PC-3 (cell line): ENCODE results near the gene RNF125. TPM values are rescaled to one million over a fixed set of nuclear protein-coding genes. Genes with fewer than 3 reads are reported as not detected.

Experiments used
- ATAC-seq: fragments of 200-7000 bp; cut with Tn5 transposase; 2 replicates; pipeline ENCODE4 v1.9.1; 2020; ENCODE audit warnings: mild to moderate bottlenecking, moderate library complexity
- BruUV-seq: library from RNA; stranded (reverse); fragments of 400-500 nt; replicated peaks from 2 replicates; lab custom pipeline; 2021; lab: Mats Ljungman, UMichigan
- CTCF ChIA-PET: fragments of 300-600 bp; sonication (Branson Sonifier 250); formaldehyde crosslinking; loops from one replicate; lab custom pipeline; 2022; ENCODE audit warnings: antibody characterized with exemption; lab: Charles Lee
- POLR2A ChIA-PET: fragments of 300-600 bp; sonication (Branson Sonifier 250); formaldehyde crosslinking; loops from one replicate; lab custom pipeline; 2022; ENCODE audit warnings: antibody characterized with exemption; ENCODE audit not compliant: unreplicated experiment; lab: Charles Lee
- DNase-seq: peaks from one replicate; pipeline ENCODE4 v3.0.0-alpha.2; 2015
- H2AFZ ChIP-seq: fragments of 300-600 bp; sonication (generic); 2 replicates; pipeline ENCODE4 v1.6.0; 2016; ENCODE audit warnings: antibody characterized with exemption, low read length
- H3F3A ChIP-seq: fragments of 300-600 bp; sonication (generic); one replicate; pipeline ENCODE4 v1.6.0; 2017; ENCODE audit warnings: antibody characterized with exemption, low read length, control low read depth, mild to moderate bottlenecking; ENCODE audit not compliant: unreplicated experiment
- H3K27ac ChIP-seq: fragments of 300-600 bp; sonication (generic); 2 replicates; pipeline ENCODE4 v1.5.1; 2016; ENCODE audit warnings: mild to moderate bottlenecking, low read length
- H3K27me3 ChIP-seq: fragments of 300-600 bp; sonication (generic); 2 replicates; pipeline ENCODE4 v1.6.1; 2016; ENCODE audit warnings: low read length, mixed read lengths
- H3K36me3 ChIP-seq: fragments of 300-600 bp; sonication (generic); 2 replicates; pipeline ENCODE4 v1.6.1; 2016; ENCODE audit warnings: low read depth, mixed run types, low read length, mixed read lengths
- H3K4me1 ChIP-seq: fragments of 300-600 bp; sonication (generic); 2 replicates; pipeline ENCODE4 v1.5.1; 2016; ENCODE audit warnings: low read length; ENCODE audit not compliant: insufficient read depth
- H3K4me2 ChIP-seq: fragments of 300-600 bp; sonication (generic); 2 replicates; pipeline ENCODE4 v1.6.0; 2016; ENCODE audit warnings: low read length
- H3K4me3 ChIP-seq: fragments of 300-600 bp; sonication (generic); 2 replicates; pipeline ENCODE4 v1.5.1; 2016; ENCODE audit warnings: mild to moderate bottlenecking, low read length, mixed read lengths
- H3K79me2 ChIP-seq: fragments of 300-600 bp; sonication (generic); 2 replicates; pipeline ENCODE4 v1.6.1; 2017; ENCODE audit warnings: low read length, mixed read lengths
- H3K9ac ChIP-seq: fragments of 300-600 bp; sonication (generic); 2 replicates; pipeline ENCODE4 v1.6.0; 2016; ENCODE audit warnings: mild to moderate bottlenecking, low read length
- H3K9me2 ChIP-seq: fragments of 300-600 bp; sonication (generic); replicated peaks from 2 replicates; pipeline ENCODE4 v1.6.1; 2016; ENCODE audit warnings: mixed run types, low read length, mixed read lengths
- H3K9me3 ChIP-seq: fragments of 300-600 bp; sonication (generic); 2 replicates; pipeline ENCODE4 v1.6.1; 2016; ENCODE audit warnings: low read length, mixed read lengths
- H4K20me1 ChIP-seq: fragments of 300-600 bp; sonication (generic); 2 replicates; pipeline ENCODE4 v1.6.1; 2016; ENCODE audit warnings: low read length, mixed read lengths
- CTCF ChIP-seq: fragments of 300-600 bp; sonication (generic); conservative IDR thresholded peaks from 2 replicates; pipeline ENCODE4 v1.5.1; 2017; ENCODE audit warnings: antibody characterized with exemption, low read depth, mild to moderate bottlenecking, low read length
- EZH2 ChIP-seq: fragments of 300-600 bp; sonication (generic); IDR thresholded peaks from one replicate; pipeline ENCODE4 v1.6.1; 2017; ENCODE audit warnings: antibody characterized with exemption, mild to moderate bottlenecking, low read length; ENCODE audit not compliant: unreplicated experiment
- EZH2phosphoT487 ChIP-seq: fragments of 300-600 bp; sonication (generic); IDR thresholded peaks from 2 replicates; pipeline ENCODE4 v1.6.1; 2018; ENCODE audit warnings: mild to moderate bottlenecking, antibody characterized with exemption, low read length, borderline replicate concordance
- intact Hi-C: fragments of 100-400 bp; cut with micrococcal nuclease; formaldehyde crosslinking; loops from 2 replicates; pipeline ENCODE4 v1.9.0; 2023
- total RNA-seq: library from RNA; depleted of rRNA; stranded (reverse); fragments of >200 nt; gene quantifications from 2 replicates; pipeline ENCODE4 v1.2.3, GENCODE V29; 2014

The RNF125 gene
- total RNA-seq, 1 experiment from 2014 or later = 1.1 TPM

GRCh38 chr18:32078845-32079244 lies 60.2 kb downstream of the RNF125 start:
- intact Hi-C loops = no loop called here

GRCh38 chr18:32081881-32082280 lies 63.3 kb downstream of the RNF125 start:
- no TSS peak for BruUV-seq
- DNase-seq (no peak), ATAC-seq (no peak)
- Histone ChIP-seq H3K9ac (no peak overlapping the region), H3K79me2 (no peaks in the 10 kb centered on the region), H3F3A (no peaks in the 10 kb centered on the region), H2AFZ (no peak overlapping the region), H3K9me2 (no peaks in the 10 kb centered on the region), H3K27ac (no peak overlapping the region), H3K36me3 (no peaks in the 10 kb centered on the region), H3K4me2 (no peak overlapping the region), H4K20me1 (no peaks in the 10 kb centered on the region), H3K4me1 (peaks cover 7% of the 10 kb centered on the region), H3K27me3 (no peaks in the 10 kb centered on the region), H3K4me3 (no peak overlapping the region), H3K9me3 (no peaks in the 10 kb centered on the region)
- ChIA-PET POLR2A (no interaction called here), CTCF (no interaction called here)
- intact Hi-C loops = no loop called here
- no peak for TF ChIP-seq CTCF
- TF ChIP-seq EZH2phosphoT487 = no peak
- TF ChIP-seq EZH2 = no peak

More at GRCh38 chr18:32078845-32079244, 60.2 kb downstream of the RNF125 start:
- Histone ChIP-seq H3K4me2 (no peak overlapping the region), H3K79me2 (no peaks in the 10 kb centered on the region), H3K4me1 (no peaks in the 10 kb centered on the region), H3K9ac (no peak overlapping the region), H3K9me3 (no peaks in the 10 kb centered on the region), H3F3A (no peaks in the 10 kb centered on the region), H3K9me2 (no peaks in the 10 kb centered on the region), H3K27ac (no peak overlapping the region), H2AFZ (no peak overlapping the region), H3K4me3 (no peak overlapping the region), H3K36me3 (no peaks in the 10 kb centered on the region), H3K27me3 (no peaks in the 10 kb centered on the region), H4K20me1 (no peaks in the 10 kb centered on the region)
- no peak for TF ChIP-seq EZH2phosphoT487
- TF ChIP-seq EZH2 = no peak
- no peak for TF ChIP-seq CTCF
- POLR2A ChIA-PET = no interaction called here
- ATAC-seq (no peak), DNase-seq (no peak)
- CTCF ChIA-PET = no interaction called here
- BruUV-seq = no TSS peak

DNA sequence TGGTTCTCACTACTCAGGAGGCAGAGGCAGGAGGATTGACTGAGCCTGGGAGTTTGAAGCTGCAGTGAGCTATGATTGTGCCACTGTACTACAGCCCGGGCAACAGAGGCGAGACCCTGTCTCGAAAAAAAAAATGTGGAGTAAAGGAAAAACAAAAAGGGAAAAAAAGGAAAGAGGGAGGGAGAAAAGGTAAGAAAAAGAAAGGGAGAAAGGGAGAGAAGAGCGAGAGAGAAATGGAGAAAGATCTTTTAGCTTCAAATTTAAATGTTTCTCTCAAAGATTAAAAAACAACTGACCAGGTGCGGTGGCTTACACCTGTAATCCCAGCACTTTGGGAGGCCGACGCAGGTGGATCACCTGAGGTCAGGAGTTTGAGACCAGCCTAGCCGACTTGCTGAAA lies 65.2 kb downstream of the RNF125 start:
- H3K4me3 ChIP-seq = no peak overlapping the region
- H4K20me1 ChIP-seq = no peaks in the 10 kb centered on the region
- ChIA-PET POLR2A (no interaction called here), CTCF (no interaction called here)
- no peaks in the 10 kb centered on the region for H3K36me3 ChIP-seq
- intact Hi-C loops = loop anchor here (2.0 kb wide), 1 partner anchor 141 kb away; the partner anchor contains the start of gene TRAPPC8
- H3K4me2 ChIP-seq = no peak overlapping the region
- no TSS peak for BruUV-seq
- no peaks in the 10 kb centered on the region for H3K9me3 ChIP-seq
- DNase-seq (no peak), ATAC-seq (no peak)
- no peaks in the 10 kb centered on the region for H3K79me2 ChIP-seq
- peaks cover 7% of the 10 kb centered on the region for H3K4me1 ChIP-seq
- no peak overlapping the region for H2AFZ ChIP-seq
- no peaks in the 10 kb centered on the region for H3K9me2 ChIP-seq
- H3K27ac ChIP-seq = no peak overlapping the region
- no peak overlapping the region for H3K9ac ChIP-seq
- TF ChIP-seq EZH2 (no peak), CTCF (no peak), EZH2phosphoT487 (no peak)
- no peaks in the 10 kb centered on the region for H3F3A ChIP-seq
- H3K27me3 ChIP-seq = no peaks in the 10 kb centered on the region
